Thyroid gland (tissue), 4 donors: ENCODE results near the gene AGPAT2. TPM values are rescaled to one million over a fixed set of nuclear protein-coding genes. Genes with fewer than 3 reads are reported as not detected.

Experiments used
- DNase-seq, 2 donors: peaks; one replicate each; pipeline ENCODE4 v3.0.0-alpha.2; 2019
- H3K27ac ChIP-seq, 3 donors: fragments of 200-600 bp; sonication (generic); 1 replicate in 2 of 3; 2 replicates in 1 of 3; pipeline ENCODE4 v1.5.1; 2016 to 2019; ENCODE audit warnings: mild to moderate bottlenecking in 1 of 3, moderate library complexity in 1 of 3
- H3K27me3 ChIP-seq: fragments of 200-600 bp; sonication (generic); one replicate; pipeline ENCODE4 v1.5.1; 2019
- H3K36me3 ChIP-seq, 2 donors: fragments of 200-600 bp; sonication (generic); one replicate each; pipeline ENCODE4 v1.5.1; 2016 to 2019
- H3K4me1 ChIP-seq, 2 donors: fragments of 200-600 bp; sonication (generic); one replicate each; pipeline ENCODE4 v1.5.1; 2017 to 2019
- H3K4me3 ChIP-seq, 3 donors: fragments of 200-600 bp; sonication (generic); replicated peaks in 1 of 3; 1 replicate in 2 of 3; 2 replicates in 1 of 3; pipeline ENCODE4 v1.5.1; 2016; ENCODE audit warnings: mild to moderate bottlenecking in 1 of 3
- H3K9me3 ChIP-seq: fragments of 200-600 bp; sonication (generic); one replicate; pipeline ENCODE4 v1.5.1; 2017
- POLR2A ChIP-seq, 2 donors: fragments of 450-650 bp; IDR thresholded peaks; one replicate each; pipeline ENCODE4 v1.6.1; 2017; ENCODE audit warnings: antibody characterized with exemption in 2 of 2, mild to moderate bottlenecking in 2 of 2, moderate library complexity in 1 of 2
- WGBS, 2 donors: methylation state at CpG; one replicate each; pipeline ENCODE4 v1.1.5; 2017; 5-methylcytosine and 5-hydroxymethylcytosine counted together
- intact Hi-C: fragments of 100-400 bp; cut with DNase I; formaldehyde crosslinking; loops from one replicate; pipeline ENCODE4 v1.15.1; 2023
- total RNA-seq, 4 donors: library from RNA; depleted of rRNA; stranded (reverse); fragments of >200 nt; gene quantifications; one replicate each; pipeline ENCODE4 v1.2.3, GENCODE V29; 2016
- TF ChIP-seq, protein P1 (sequence below), 6 experiments: fragments of 200-600 bp in 3 of 6; fragments of 450-650 bp in 3 of 6; sonication (generic) in 3 of 6; IDR thresholded peaks; one replicate each; pipeline ENCODE4 v1.5.1; 2016 to 2019; ENCODE audit warnings: antibody characterized with exemption in 6 of 6, mild to moderate bottlenecking in 2 of 6, inconsistent platforms in 1 of 6, moderate library complexity in 1 of 6

AGPAT2 gene
- total RNA-seq, 4 donors from 2014 or later, result 58.6 to 78.7 (median 72.0) TPM

DNA sequence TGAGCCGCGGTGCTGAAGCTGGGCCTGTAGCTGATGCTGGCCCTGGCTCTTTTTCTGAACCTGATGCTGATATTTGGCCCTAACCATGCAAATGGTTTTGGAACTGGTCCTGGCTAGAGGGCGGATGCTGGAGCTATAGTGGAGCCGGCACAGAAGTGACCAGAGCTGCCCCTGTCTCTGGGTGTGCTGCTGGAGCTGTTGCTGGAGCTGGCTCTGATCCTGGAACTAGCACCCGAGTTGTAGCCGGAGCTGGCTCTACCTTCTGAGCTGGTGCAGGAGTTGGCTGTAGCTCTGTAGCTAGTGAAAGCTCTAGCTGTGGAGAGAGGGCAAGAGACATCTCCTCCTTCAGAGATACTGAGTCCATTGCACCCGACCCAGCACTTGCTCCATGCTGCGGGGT is 42.7 kb upstream of the AGPAT2 start:
- intact Hi-C loops, result no loop called here
- 93 to 100% methylated on average over 3 to 4 of the region's 8 CpGs for WGBS, 2 donors
- Histone ChIP-seq H3K4me1 (peaks cover 22 to 42% of the 10 kb centered on the region in 2 donors), H3K27me3 (no peaks in the 10 kb centered on the region), H3K4me3 (no peak overlapping the region), H3K9me3 (no peaks in the 10 kb centered on the region), H3K36me3 (peaks cover 13 to 14% of the 10 kb centered on the region in 2 donors), H3K27ac (no peak overlapping the region)
- DNase-seq, result no peak
- TF ChIP-seq POLR2A (IDR thresholded peaks at IDR 0.05), result no peak
- TF ChIP-seq, protein P1, sequence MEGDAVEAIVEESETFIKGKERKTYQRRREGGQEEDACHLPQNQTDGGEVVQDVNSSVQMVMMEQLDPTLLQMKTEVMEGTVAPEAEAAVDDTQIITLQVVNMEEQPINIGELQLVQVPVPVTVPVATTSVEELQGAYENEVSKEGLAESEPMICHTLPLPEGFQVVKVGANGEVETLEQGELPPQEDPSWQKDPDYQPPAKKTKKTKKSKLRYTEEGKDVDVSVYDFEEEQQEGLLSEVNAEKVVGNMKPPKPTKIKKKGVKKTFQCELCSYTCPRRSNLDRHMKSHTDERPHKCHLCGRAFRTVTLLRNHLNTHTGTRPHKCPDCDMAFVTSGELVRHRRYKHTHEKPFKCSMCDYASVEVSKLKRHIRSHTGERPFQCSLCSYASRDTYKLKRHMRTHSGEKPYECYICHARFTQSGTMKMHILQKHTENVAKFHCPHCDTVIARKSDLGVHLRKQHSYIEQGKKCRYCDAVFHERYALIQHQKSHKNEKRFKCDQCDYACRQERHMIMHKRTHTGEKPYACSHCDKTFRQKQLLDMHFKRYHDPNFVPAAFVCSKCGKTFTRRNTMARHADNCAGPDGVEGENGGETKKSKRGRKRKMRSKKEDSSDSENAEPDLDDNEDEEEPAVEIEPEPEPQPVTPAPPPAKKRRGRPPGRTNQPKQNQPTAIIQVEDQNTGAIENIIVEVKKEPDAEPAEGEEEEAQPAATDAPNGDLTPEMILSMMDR (IDR thresholded peaks at IDR 0.05), result no peak

DNA sequence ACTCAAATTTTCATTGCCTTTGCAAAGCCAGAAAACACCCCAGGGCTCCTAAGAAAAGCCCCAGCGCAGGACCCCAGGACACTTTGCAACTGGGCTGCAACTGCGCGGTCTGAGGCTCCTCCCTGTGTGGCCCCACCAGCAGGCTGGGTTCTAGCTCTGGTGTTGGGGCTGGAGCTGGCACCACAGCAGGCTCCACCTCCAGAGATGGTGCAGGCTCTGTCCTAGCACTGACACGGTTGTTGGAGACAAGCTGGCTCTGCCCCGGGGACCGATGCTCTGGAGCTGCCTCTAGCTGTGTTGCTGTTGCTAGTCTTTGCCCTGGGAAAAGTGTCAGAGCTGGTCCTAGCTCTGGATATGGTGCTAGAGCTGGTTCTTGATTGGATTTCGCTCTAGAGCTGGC is 41.9 kb upstream of the AGPAT2 start:
- intact Hi-C loops, result no loop called here
- Histone ChIP-seq H3K36me3 (peaks cover 21% of the 10 kb centered on the region in 2 donors), H3K27me3 (no peaks in the 10 kb centered on the region), H3K4me1 (peaks cover 22 to 42% of the 10 kb centered on the region in 2 donors), H3K9me3 (no peaks in the 10 kb centered on the region), H3K4me3 (no peak overlapping the region), H3K27ac (no peak overlapping the region)
- 80 to 100% methylated on average over 2 to 3 of the region's 7 CpGs for WGBS, 2 donors
- TF ChIP-seq POLR2A (IDR thresholded peaks at IDR 0.05), result no peak
- TF ChIP-seq, protein P1 (IDR thresholded peaks at IDR 0.05), result no peak
- DNase-seq, result no peak

DNA sequence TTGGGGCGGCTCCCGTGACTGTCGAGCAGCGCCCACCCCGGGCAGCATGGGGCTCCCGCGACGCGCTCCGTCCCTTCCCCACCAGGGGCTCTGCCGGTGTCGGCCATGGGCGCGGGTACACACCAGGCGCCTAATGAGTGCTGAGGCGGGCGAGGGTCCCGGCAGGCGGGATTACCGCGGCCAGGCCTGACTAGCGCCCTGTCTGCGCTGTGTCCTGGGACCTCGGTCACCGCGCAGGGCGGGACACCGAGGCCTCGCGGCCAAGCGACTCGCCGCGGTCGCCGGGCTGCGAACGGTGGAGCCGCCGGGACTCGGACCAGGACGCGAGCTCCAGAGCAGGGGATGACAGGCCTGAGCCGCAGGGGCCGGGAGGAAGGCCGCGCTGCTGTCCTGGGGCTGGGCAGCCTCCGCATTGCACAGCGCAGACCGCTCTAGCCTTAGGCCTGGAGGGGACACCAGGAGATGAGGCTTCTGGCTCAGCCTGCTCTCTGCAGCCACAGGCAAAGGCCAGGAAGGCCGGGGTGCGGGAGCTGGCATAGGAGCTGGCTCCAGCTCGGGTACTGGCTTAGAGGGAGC is 41.4 kb upstream of the AGPAT2 start:
- intact Hi-C loops, result no loop called here
- no peaks in the 10 kb centered on the region for H3K27me3 ChIP-seq
- DNase-seq, result peak; percentile 31 to 35
- peak overlapping the region; percentile 1 to 41 (median 22) for H3K27ac ChIP-seq
- TF ChIP-seq POLR2A (IDR thresholded peaks at IDR 0.05), result no peak
- TF ChIP-seq, protein P1 (IDR thresholded peaks at IDR 0.05), result no peak
- peaks cover 24 to 26% of the 10 kb centered on the region in 2 donors for H3K36me3 ChIP-seq
- peak overlapping the region; percentile 39 to 54 (median 51) for H3K4me3 ChIP-seq
- 17 to 36% methylated on average over 1 to 8 of the region's 53 CpGs for WGBS, 2 donors
- no peaks in the 10 kb centered on the region for H3K9me3 ChIP-seq
- H3K4me1 ChIP-seq, result peaks cover 22 to 42% of the 10 kb centered on the region in 2 donors

DNA sequence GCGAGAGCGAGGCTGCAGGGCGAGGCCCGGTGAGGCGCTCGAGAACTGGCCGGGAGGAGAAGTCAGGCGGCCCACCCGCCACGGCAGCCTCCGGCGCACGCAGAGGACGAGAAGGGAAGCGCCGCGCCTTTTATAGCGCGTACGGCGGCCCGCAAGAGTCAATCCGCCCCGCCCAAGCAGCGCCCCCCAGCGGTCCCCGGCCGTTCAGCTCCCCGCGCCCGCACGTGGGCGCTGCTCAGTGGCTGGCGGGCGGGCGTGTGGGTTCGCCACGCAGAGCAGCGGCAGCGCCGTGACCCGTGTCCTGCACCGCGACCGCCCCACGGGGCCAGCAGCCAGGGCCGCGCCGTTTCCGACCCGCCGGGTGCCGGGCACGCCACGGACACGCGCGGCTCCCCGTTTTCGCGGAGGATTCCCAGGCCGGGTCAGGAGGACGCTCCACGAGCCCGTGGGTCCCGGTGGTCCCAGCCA is 40.9 kb upstream of the AGPAT2 start:
- DNase-seq, result peak; percentile 88 to 89
- Histone ChIP-seq H3K36me3 (peaks cover 29 to 32% of the 10 kb centered on the region in 2 donors), H3K9me3 (no peaks in the 10 kb centered on the region), H3K27ac (peak overlapping the region; percentile 1 to 41 (median 22)), H3K4me1 (peaks cover 22 to 37% of the 10 kb centered on the region in 2 donors), H3K27me3 (no peaks in the 10 kb centered on the region), H3K4me3 (peak overlapping the region; percentile 39 to 54 (median 51))
- WGBS, 2 donors, result no CpG with 5 or more reads among the region's 66 CpGs
- intact Hi-C loops, result no loop called here
- peak; percentile 86 to 95 for TF ChIP-seq POLR2A (IDR thresholded peaks at IDR 0.05)
- TF ChIP-seq, protein P1 (IDR thresholded peaks at IDR 0.05), result peak; percentile 48 to 98 (median 84)

DNA sequence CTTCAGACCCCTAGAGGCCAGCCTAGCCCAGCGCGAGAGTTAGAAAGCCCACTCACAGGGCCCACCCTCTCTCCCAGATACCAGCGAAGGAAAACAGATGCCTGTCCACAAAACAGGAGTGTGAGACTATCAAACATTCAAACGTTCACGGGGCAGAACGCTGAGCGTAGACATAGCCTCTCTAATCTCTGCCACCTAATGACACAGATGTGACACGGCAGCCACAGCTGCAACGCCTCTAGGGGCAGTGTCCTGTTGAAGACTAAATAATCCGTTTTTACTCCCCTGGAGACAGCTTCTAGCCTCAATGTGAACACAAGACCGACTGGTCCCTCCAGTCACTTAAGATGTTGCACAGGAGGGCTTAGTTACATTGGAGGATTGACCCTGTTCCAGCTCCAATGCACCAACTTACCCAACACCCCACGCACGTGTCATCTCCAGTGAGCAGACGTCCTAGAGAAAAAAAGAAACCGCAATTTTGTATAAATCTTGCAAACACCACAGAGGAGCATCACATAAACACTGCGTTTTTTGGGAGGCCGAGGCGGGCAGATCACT is 39.5 kb upstream of the AGPAT2 start:
- H3K27me3 ChIP-seq, result no peaks in the 10 kb centered on the region
- peaks cover 38 to 46% of the 10 kb centered on the region in 2 donors for H3K36me3 ChIP-seq
- TF ChIP-seq, protein P1 (IDR thresholded peaks at IDR 0.05), result peak in 3 of 6 experiments; percentile 32 to 38 (median 34)
- no peak for TF ChIP-seq POLR2A (IDR thresholded peaks at IDR 0.05)
- 27 to 33% methylated on average over 18 of the region's 18 CpGs for WGBS, 2 donors
- peak overlapping the region in 2 of 3 donors; percentile 36 to 51 for H3K4me3 ChIP-seq
- no peaks in the 10 kb centered on the region for H3K9me3 ChIP-seq
- intact Hi-C loops, result no loop called here
- H3K27ac ChIP-seq, result peak overlapping the region in 1 of 3 donors; percentile 42
- DNase-seq, result peak; percentile 35 to 48
- peaks cover 17 to 33% of the 10 kb centered on the region in 2 donors for H3K4me1 ChIP-seq
